ENCODE results near the gene GSG1L2. TPM values are rescaled to one million over a fixed set of nuclear protein-coding genes. Genes with fewer than 3 reads are reported as not detected.
"Not testable (repeated sequence)": the region's sequence is repeated elsewhere in the genome, so short reads cannot be mapped to it uniquely, and the experiment has no call there.

The GSG1L2 gene
- total RNA-seq, 6 experiments from 2014 or later = not detected

DNA sequence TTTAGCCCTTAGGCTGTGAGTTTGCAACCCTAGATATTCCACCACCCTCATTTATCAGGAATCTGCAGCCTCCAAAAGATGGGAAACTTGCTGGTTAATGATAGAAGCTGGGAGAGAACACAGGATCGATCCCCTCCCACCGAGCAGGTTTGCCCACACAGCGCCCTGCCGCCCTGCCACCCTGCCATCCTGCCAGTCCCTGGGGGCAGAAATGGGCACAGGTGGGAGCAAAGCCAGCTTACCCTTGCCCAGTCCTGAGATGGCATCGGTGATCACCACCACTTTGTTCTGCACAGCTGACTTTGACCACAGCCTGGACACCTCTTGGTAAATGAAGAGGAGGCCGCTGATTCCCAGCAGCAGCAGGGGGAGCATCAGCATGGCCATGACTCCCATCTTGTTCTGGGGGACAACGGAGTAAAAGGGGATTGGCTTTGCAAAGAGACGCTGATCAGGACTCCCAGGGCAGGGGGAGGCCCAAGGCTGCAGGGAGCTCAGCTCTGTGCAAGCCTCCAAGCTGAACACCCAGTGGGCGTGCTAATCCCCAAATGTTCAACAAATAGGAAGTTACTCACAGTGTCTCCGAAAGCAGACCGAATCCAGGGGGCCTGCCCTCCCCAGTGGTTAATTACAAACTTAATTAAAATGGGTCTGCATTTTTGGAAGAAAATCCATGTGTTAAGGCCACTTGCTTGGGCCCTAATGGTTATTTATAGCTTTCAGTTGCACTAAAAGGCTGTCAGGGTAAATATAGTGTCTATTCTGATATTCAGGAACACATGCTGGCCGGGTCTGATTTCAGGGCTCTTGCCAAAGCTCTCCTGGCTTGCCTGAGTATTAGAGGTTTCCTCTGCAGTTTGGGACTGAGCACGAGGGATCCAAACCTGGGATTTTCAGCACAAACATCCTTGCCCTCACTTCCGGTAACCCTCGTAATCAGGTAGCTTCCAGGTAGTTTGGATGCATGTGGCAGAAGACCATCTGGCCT lies 30.7 kb downstream of the GSG1L2 start, which contains the start of gene DHRS7C:
DHRS7C (minus strand) TSS at position 704 of the 988 bp plus-strand sequence; CDS start at position 396, 308 bp downstream.
- no peak for DNase-seq
- WGBS (ENCODE audit: insufficient coverage, low coverage, low lambda C conversion rate, missing lambda C conversion rate) = 100% methylated on average over 2 of the region's 15 CpGs

DNA sequence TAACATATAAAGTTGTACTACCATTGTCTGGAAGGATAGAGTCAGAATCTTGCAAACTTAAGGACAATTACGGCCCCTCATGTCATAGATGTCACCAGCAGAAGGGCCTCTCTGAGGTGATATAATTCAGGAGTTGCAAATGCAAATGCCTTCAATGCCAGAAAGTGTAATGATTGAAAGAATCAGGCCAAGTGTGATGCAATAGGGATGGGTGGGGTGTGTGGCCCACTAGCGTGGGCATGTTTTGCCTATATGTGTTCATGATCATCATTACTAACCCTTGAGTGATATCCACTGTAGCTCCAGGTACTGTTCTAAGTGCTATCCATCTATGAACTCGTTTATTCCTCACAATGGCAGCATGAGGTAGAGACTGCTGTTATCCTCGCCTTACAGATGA lies 31.6 kb downstream of the GSG1L2 start:
- ATAC-seq = no peak

More for the DNA sequence above, 30.7 kb downstream of the GSG1L2 start, which contains the start of gene DHRS7C:
- H3K4me3 ChIP-seq = no peak within 1 kb of the TSS
- no peaks in the 10 kb centered on the region for H3K36me3 ChIP-seq
- no peaks in the 10 kb centered on the region for H3K9me3 ChIP-seq
- ATAC-seq = no peak
- intact Hi-C loops (cut with DNase I) = no loop called here
- H3K27me3 ChIP-seq = no peaks in the 10 kb centered on the region
- H3K4me1 ChIP-seq = no peaks in the 10 kb centered on the region
- TF ChIP-seq, protein P1, sequence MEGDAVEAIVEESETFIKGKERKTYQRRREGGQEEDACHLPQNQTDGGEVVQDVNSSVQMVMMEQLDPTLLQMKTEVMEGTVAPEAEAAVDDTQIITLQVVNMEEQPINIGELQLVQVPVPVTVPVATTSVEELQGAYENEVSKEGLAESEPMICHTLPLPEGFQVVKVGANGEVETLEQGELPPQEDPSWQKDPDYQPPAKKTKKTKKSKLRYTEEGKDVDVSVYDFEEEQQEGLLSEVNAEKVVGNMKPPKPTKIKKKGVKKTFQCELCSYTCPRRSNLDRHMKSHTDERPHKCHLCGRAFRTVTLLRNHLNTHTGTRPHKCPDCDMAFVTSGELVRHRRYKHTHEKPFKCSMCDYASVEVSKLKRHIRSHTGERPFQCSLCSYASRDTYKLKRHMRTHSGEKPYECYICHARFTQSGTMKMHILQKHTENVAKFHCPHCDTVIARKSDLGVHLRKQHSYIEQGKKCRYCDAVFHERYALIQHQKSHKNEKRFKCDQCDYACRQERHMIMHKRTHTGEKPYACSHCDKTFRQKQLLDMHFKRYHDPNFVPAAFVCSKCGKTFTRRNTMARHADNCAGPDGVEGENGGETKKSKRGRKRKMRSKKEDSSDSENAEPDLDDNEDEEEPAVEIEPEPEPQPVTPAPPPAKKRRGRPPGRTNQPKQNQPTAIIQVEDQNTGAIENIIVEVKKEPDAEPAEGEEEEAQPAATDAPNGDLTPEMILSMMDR (IDR thresholded peaks at IDR 0.05) = no peak
- TF ChIP-seq POLR2A (IDR thresholded peaks at IDR 0.05) = no peak
- no peak within 1 kb of the TSS for H3K27ac ChIP-seq

DNA sequence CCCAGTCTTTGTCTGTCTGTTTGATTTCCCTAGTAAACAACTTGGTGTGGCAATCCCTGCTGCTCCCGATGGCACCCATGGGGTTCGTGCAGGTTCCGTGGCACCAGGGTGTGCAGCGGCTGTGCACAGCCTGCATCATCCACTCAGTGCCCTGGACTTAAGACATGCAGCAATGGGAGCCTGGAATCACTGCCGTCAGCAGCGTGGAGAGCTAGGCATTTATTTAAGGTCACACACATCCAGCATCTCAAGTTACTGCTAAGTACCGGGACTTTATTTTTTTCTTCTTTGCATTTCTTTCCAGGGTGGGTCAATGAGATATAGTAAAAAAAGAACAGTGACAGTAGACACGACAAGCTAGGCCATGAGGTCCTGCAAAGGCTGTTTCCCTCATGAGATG lies 33.3 kb downstream of the GSG1L2 start:
- 81% methylated on average over 8 of the region's 8 CpGs for WGBS (ENCODE audit: insufficient coverage, low coverage, low lambda C conversion rate, missing lambda C conversion rate)
- TF ChIP-seq, protein P1 (IDR thresholded peaks at IDR 0.05) = no peak
- no peak for TF ChIP-seq POLR2A (IDR thresholded peaks at IDR 0.05)
- H3K9me3 ChIP-seq = no peaks in the 10 kb centered on the region
- H3K27me3 ChIP-seq = no peaks in the 10 kb centered on the region
- intact Hi-C loops (cut with DNase I) = no loop called here
- H3K4me1 ChIP-seq = no peaks in the 10 kb centered on the region
- DNase-seq (no peak), ATAC-seq (no peak)
- H3K4me3 ChIP-seq = no peak overlapping the region
- H3K27ac ChIP-seq = no peak overlapping the region
- no peaks in the 10 kb centered on the region for H3K36me3 ChIP-seq

More for the DNA sequence above, 31.6 kb downstream of the GSG1L2 start:
- Histone ChIP-seq H3K4me1 (no peaks in the 10 kb centered on the region), H3K4me3 (no peak overlapping the region), H3K9me3 (no peaks in the 10 kb centered on the region), H3K36me3 (no peaks in the 10 kb centered on the region), H3K27ac (no peak overlapping the region), H3K27me3 (no peaks in the 10 kb centered on the region)
- intact Hi-C loops (cut with DNase I) = no loop called here
- TF ChIP-seq POLR2A (IDR thresholded peaks at IDR 0.05) = no peak
- TF ChIP-seq, protein P1 (IDR thresholded peaks at IDR 0.05) = no peak
- no peak for DNase-seq
- 53% methylated on average over 4 of the region's 4 CpGs for WGBS (ENCODE audit: insufficient coverage, low coverage, low lambda C conversion rate, missing lambda C conversion rate)

DNA sequence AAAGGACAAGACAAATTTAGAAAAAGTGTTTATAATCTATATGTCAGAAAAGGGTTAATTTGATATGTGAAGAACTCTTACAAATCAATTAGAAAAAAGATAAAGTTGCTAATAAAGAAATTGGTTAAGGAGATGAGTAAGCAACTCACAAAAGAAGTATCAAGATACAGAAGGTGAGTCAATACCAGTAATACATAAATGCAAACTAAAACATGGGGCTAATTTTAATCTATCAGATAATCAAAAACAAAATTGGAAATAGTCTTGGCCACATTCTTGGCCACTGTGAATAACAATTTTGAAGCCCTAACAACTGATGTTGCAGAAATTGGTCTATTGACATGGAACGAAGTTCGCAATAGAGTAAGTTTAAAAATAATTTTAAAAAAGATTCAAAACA lies 37.3 kb downstream of the GSG1L2 start:
- 88% methylated on average over 2 of the region's 2 CpGs for WGBS (ENCODE audit: insufficient coverage, low coverage, low lambda C conversion rate, missing lambda C conversion rate)
- H3K36me3 ChIP-seq = no peaks in the 10 kb centered on the region
- no peak overlapping the region for H3K4me3 ChIP-seq
- TF ChIP-seq, protein P1 (IDR thresholded peaks at IDR 0.05) = no peak
- no peak for TF ChIP-seq POLR2A (IDR thresholded peaks at IDR 0.05)
- DNase-seq (no peak), ATAC-seq (no peak)
- H3K27me3 ChIP-seq = no peaks in the 10 kb centered on the region
- intact Hi-C loops (cut with DNase I) = no loop called here
- no peak overlapping the region for H3K27ac ChIP-seq
- H3K9me3 ChIP-seq = no peaks in the 10 kb centered on the region
- H3K4me1 ChIP-seq = no peaks in the 10 kb centered on the region

DNA sequence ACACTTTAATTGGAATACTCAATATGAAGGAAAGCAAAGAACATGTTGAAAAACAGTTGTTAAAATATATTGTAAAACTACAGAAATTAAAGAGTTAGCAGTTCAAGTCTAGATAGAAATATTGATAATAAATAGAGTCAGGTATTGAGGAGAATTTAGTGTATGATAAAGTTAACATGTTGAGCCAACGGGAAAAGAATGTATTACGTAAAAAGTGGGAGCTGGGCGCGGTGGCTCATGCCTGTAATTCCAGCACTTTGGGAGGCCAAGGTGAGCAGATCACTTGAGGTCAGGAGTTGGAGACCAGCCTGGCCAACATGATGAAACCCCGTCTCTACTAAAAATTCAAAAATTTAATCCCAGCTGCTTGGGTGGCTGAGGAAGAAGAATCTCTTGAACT lies 38.4 kb downstream of the GSG1L2 start:
- H3K4me1 ChIP-seq; H3K36me3 ChIP-seq; DNase-seq; H3K4me3 ChIP-seq; ATAC-seq; intact Hi-C loops (cut with DNase I); H3K27ac ChIP-seq; H3K9me3 ChIP-seq; H3K27me3 ChIP-seq: not testable (repeated sequence)
- WGBS (ENCODE audit: insufficient coverage, low coverage, low lambda C conversion rate, missing lambda C conversion rate) = 80% methylated on average over 5 of the region's 5 CpGs

All from right lobe of liver (tissue), 6 donors.